Germinal center (tissue), 1 donor: ENCODE measurements around the gene LUC7L3.
"Not testable (repeated sequence)": the region's sequence is repeated elsewhere in the genome, so short reads cannot be mapped to it uniquely, and the experiment has no call there.

Experiments used
- DNase-seq: peaks from one replicate; pipeline ENCODE4 v3.0.0; 2012; ENCODE audit warnings: mixed read lengths, low spot score

The LUC7L3 gene

GRCh38 chr17:50783193-50783660 is 63.8 kb downstream of the LUC7L3 start:
- peak; percentile 91 for DNase-seq

GRCh38 chr17:50783905-50784304 is 64.5 kb downstream of the LUC7L3 start:
- no peak for DNase-seq

GRCh38 chr17:50785126-50785525 is 65.7 kb downstream of the LUC7L3 start:
- no peak for DNase-seq

- DNase-seq, result no peak
Measured at GRCh38 chr17:50785946-50786570, 66.7 kb downstream of the LUC7L3 start.

GRCh38 chr17:50787106-50787505 is 67.7 kb downstream of the LUC7L3 start:
- no peak for DNase-seq

- no peak for DNase-seq
Measured at GRCh38 chr17:50790618-50791017, 71.2 kb downstream of the LUC7L3 start.

- DNase-seq, result no peak
Measured at GRCh38 chr17:50792132-50792531, 72.7 kb downstream of the LUC7L3 start.

GRCh38 chr17:50793007-50793406 is 73.6 kb downstream of the LUC7L3 start:
- DNase-seq, result no peak

- DNase-seq, result no peak
Measured at GRCh38 chr17:50794361-50794760, 75.0 kb downstream of the LUC7L3 start.

- DNase-seq, result no peak
Measured at GRCh38 chr17:50797135-50797810, 77.9 kb downstream of the LUC7L3 start.

GRCh38 chr17:50798424-50799288 is 79.3 kb downstream of the LUC7L3 start:
- no peak for DNase-seq

- no peak for DNase-seq
Measured at GRCh38 chr17:50799582-50799981, 80.2 kb downstream of the LUC7L3 start.

GRCh38 chr17:50800196-50800700 is 80.8 kb downstream of the LUC7L3 start:
- DNase-seq, result no peak

GRCh38 chr17:50802609-50803571 is 83.5 kb downstream of the LUC7L3 start:
- no peak for DNase-seq

- DNase-seq, result no peak
Measured at GRCh38 chr17:50803676-50804075, 84.3 kb downstream of the LUC7L3 start.

GRCh38 chr17:50804749-50805475 is 85.5 kb downstream of the LUC7L3 start:
- DNase-seq, result not testable (repeated sequence)

- DNase-seq, result no peak
Measured at GRCh38 chr17:50805486-50805885, 86.1 kb downstream of the LUC7L3 start.
